K562 (cell line): ENCODE measurements around the gene KRTAP10-12. TPM values are rescaled to one million over a fixed set of nuclear protein-coding genes. Genes with fewer than 3 reads are reported as not detected.

Experiments used
- ATAC-seq: fragments of 200-7000 bp; cut with Tn5 transposase; 3 replicates; pipeline ENCODE4 v1.9.1; 2020; ENCODE audit warnings: moderate library complexity
- BruUV-seq: library from RNA; stranded (reverse); fragments of 400-500 nt; replicated peaks from 2 replicates; lab custom pipeline; 2021; lab: Mats Ljungman, UMichigan
- CTCF ChIA-PET: fragments of 300-600 bp; formaldehyde crosslinking; extraction: SDS; loops from one replicate; lab custom pipeline; 2021; ENCODE audit warnings: low intra/inter-chr PET ratio; lab: Yijun Ruan, JAX
- POLR2A ChIA-PET: fragments of 300-600, 350-650 bp; sonication (Branson Sonifier 250); formaldehyde crosslinking; extraction: SDS; loops from one replicate; lab custom pipeline; 2021; ENCODE audit warnings: antibody characterized with exemption, inconsistent platforms; lab: Yijun Ruan, JAX
- DNase-seq, 4 experiments: peaks; one replicate each; pipeline versions ENCODE4 v3.0.0 to v3.0.0-alpha.2; 2011 to 2018; ENCODE audit warnings: low spot score in 3 of 4, mixed read lengths in 3 of 4; ENCODE audit errors: extremely low read depth in 1 of 4
- FAIRE-seq: peaks from 2 replicates; lab custom pipeline; 2011; peaks lifted over from hg19 to GRCh38; lab: Jason Lieb, UNC
- H2AFZ ChIP-seq: 2 replicates; pipeline ENCODE4 v1.6.0; 2011; ENCODE audit warnings: low read depth, low read length, control low read depth, inconsistent platforms
- H3K27ac ChIP-seq: fragments of 200-600 bp; 3 replicates; pipeline ENCODE4 v1.8.0; 2011; ENCODE audit warnings: low read depth, mild to moderate bottlenecking, control low read depth, inconsistent platforms, low read length, moderate library complexity, mixed read lengths; ENCODE audit errors: extremely low read depth
- H3K27me3 ChIP-seq, 2 experiments: fragments of 300-600 bp in 1 of 2; 2 replicates in 1 of 2; 3 replicates in 1 of 2; pipeline versions ENCODE4 v1.6.0 to v1.8.0; 2011; ENCODE audit warnings: inconsistent platforms in 2 of 2, low read length in 2 of 2, mild to moderate bottlenecking in 1 of 2, mixed read lengths in 1 of 2, moderate library complexity in 1 of 2; ENCODE audit not compliant: control insufficient read depth in 2 of 2, insufficient read depth in 2 of 2
- H3K36me3 ChIP-seq: fragments of 300-600 bp; 3 replicates; pipeline ENCODE4 v1.8.0; 2011; ENCODE audit warnings: mild to moderate bottlenecking, low read length, inconsistent platforms; ENCODE audit not compliant: control insufficient read depth, insufficient read depth
- H3K4me1 ChIP-seq, 2 experiments: fragments of 200-600 bp in 1 of 2; replicated peaks in 1 of 2; 2 replicates in 1 of 2; 3 replicates in 1 of 2; pipeline versions ENCODE4 v1.5.1 to v1.8.0; 2011; ENCODE audit warnings: inconsistent platforms in 2 of 2, low read length in 2 of 2, mild to moderate bottlenecking in 1 of 2, mixed read lengths in 1 of 2, moderate library complexity in 1 of 2; ENCODE audit not compliant: control insufficient read depth in 2 of 2, insufficient read depth in 2 of 2
- H3K4me2 ChIP-seq: 2 replicates; pipeline ENCODE4 v1.6.1; 2011; ENCODE audit warnings: low read length, control low read depth, inconsistent platforms, mixed read lengths; ENCODE audit not compliant: insufficient read depth
- H3K4me3 ChIP-seq: fragments of 200-600 bp; sonication (generic), shearing (Covaris generic); 2 replicates; pipeline ENCODE4 v1.5.1; 2016; ENCODE audit warnings: control low read depth, inconsistent platforms
- H3K79me2 ChIP-seq: fragments of 200-600 bp; 3 replicates; pipeline ENCODE4 v1.8.0; 2011; ENCODE audit warnings: low read length, inconsistent platforms; ENCODE audit not compliant: control insufficient read depth, insufficient read depth
- H3K9ac ChIP-seq, 2 experiments: 2 replicates each; pipeline versions ENCODE4 v1.6.0 to v1.6.1; 2011; ENCODE audit warnings: low read depth in 2 of 2, low read length in 2 of 2, control low read depth in 1 of 2, inconsistent platforms in 1 of 2, mild to moderate bottlenecking in 1 of 2, mixed read lengths in 1 of 2; ENCODE audit not compliant: insufficient read depth in 1 of 2
- H3K9me1 ChIP-seq: one replicate; pipeline ENCODE4 v1.6.0; 2011; ENCODE audit warnings: inconsistent platforms, mild to moderate bottlenecking, low read length, moderate library complexity; ENCODE audit not compliant: control insufficient read depth, insufficient read depth
- H3K9me3 ChIP-seq: replicated peaks from 2 replicates; pipeline ENCODE4 v1.5.1; 2011; ENCODE audit warnings: low read depth, low read length, inconsistent platforms; ENCODE audit not compliant: control insufficient read depth, insufficient read depth
- H4K20me1 ChIP-seq: replicated peaks from 2 replicates; pipeline ENCODE4 v1.6.1; 2011; ENCODE audit warnings: low read length, inconsistent platforms, mixed read lengths; ENCODE audit not compliant: control insufficient read depth, insufficient read depth
- ATF2 ChIP-seq: sonication (generic); formaldehyde crosslinking; IDR thresholded peaks from 2 replicates; pipeline ENCODE4 v1.8.1; 2022; ENCODE audit warnings: missing genetic modification reagents
- EZH2 ChIP-seq: IDR thresholded peaks from 2 replicates; pipeline ENCODE4 v1.6.1; 2012; ENCODE audit warnings: low read depth, mild to moderate bottlenecking, inconsistent platforms, low read length, borderline replicate concordance
- HDGF ChIP-seq: fragments of 450-650 bp; IDR thresholded peaks from 2 replicates; pipeline ENCODE4 v1.6.1; 2016
- HEY1 ChIP-seq: fragments of 250-450 bp; sonication (Bioruptor Pico); IDR thresholded peaks from 2 replicates; pipeline ENCODE4 v1.5.0; 2020; ENCODE audit warnings: mild to moderate bottlenecking, moderate library complexity, borderline replicate concordance
- HNRNPUL1 ChIP-seq: fragments of 200-400 bp; formaldehyde crosslinking; IDR thresholded peaks from 2 replicates; pipeline ENCODE4 v1.6.1; 2017; ENCODE audit warnings: low read length
- KDM2B ChIP-seq: fragments of 250-450 bp; sonication (Bioruptor Pico); IDR thresholded peaks from 2 replicates; pipeline ENCODE4 v1.8.0; 2021; ENCODE audit warnings: mild to moderate bottlenecking, moderate library complexity
- TBP ChIP-seq: optimal IDR thresholded peaks from 2 replicates; pipeline ENCODE3; 2011; ENCODE audit warnings: low read depth, low read length, improper control_type of control experiment
- YBX1 ChIP-seq: fragments of 450-650 bp; IDR thresholded peaks from 2 replicates; pipeline ENCODE4 v1.7.1; 2016; ENCODE audit warnings: mild to moderate bottlenecking
- ZNF146 ChIP-seq: IDR thresholded peaks from one replicate; pipeline ENCODE4 v1.6.1; 2018; ENCODE audit warnings: missing compliant biosample characterization; ENCODE audit not compliant: unreplicated experiment
- ZNF584 ChIP-seq: fragments of 200-800 bp; sonication (Bioruptor generic); IDR thresholded peaks from 2 replicates; pipeline ENCODE4 v1.6.1; 2016; ENCODE audit warnings: low read depth, mild to moderate bottlenecking, missing genetic modification characterization, missing compliant biosample characterization
- WGBS: fragments of 100-300 bp; shearing (Covaris generic); methylation state at CpG from one replicate; pipeline ENCODE4 v1.1.6; 2016; ENCODE audit warnings: low coverage, mixed read lengths; ENCODE audit not compliant: insufficient coverage; ENCODE audit errors: missing lambda C conversion rate; 5-methylcytosine and 5-hydroxymethylcytosine counted together
- in situ Hi-C: fragments of 300-500 bp; cut with MboI; formaldehyde crosslinking; loops from 4 replicates; pipeline ENCODE4 v1.15.0; 2018; ENCODE audit warnings: inconsistent platforms, mixed read lengths
- intact Hi-C: fragments of 100-400 bp; cut with micrococcal nuclease; formaldehyde crosslinking; loops from 2 replicates; pipeline ENCODE4 v1.14.2; 2022
- polyA plus RNA-seq, 8 experiments: library from polyadenylated mRNA; depleted of rRNA in 4 of 8; stranded (reverse) in 5 of 8; unstranded in 3 of 8; fragments of >200 nt; fragmentation: Nextera tagmentation in 2 of 8; fragmentation: Illumina TruSeq in 1 of 8; extraction: Ambion mirVana in 2 of 8; extraction: Trizol in 1 of 8; gene quantifications; 2 replicates each; pipeline versions ENCODE4 v1.2.1 to v1.2.3, GENCODE V29; 2011 to 2014; ENCODE audit warnings: inconsistent platforms in 1 of 8, missing spikeins in 1 of 8
- total RNA-seq, 7 experiments: library from RNA; depleted of rRNA in 6 of 7; stranded (reverse); fragments of >200 nt in 6 of 7; fragmentation: Illumina TruSeq in 2 of 7; extraction: Trizol in 2 of 7; gene quantifications; 2 replicates each; pipeline versions ENCODE4 v1.2.1 to v1.2.3, GENCODE V29; 2011 to 2021; ENCODE audit warnings: low replicate concordance in 1 of 7
- TF ChIP-seq, protein P1 (sequence below): fragments of 450-650 bp; IDR thresholded peaks from 2 replicates; pipeline ENCODE4 v1.6.1; 2017; ENCODE audit warnings: antibody characterized with exemption, mild to moderate bottlenecking

Gene KRTAP10-12
- total and polyA plus RNA-seq, 9 of the 15 experiments (the other 6 are each of a cell fraction or from before 2014, with no cell fraction given), result not detected

- TF ChIP-seq ATF2 (no peak), TBP (no peak), EZH2 (no peak), ZNF584 (no peak)
Measured at GRCh38 chr21:44739316-44739715, 42.3 kb downstream of the KRTAP10-12 start (continued).

GRCh38 chr21:44740742-44741141 is 43.8 kb downstream of the KRTAP10-12 start:
- in situ Hi-C loops (loop anchor here (5.0 kb wide), 1 partner anchor 223 kb away; no protein-coding TSS in a partner anchor), intact Hi-C loops (no loop called here)
- Histone ChIP-seq H3K9me3 (no peaks in the 10 kb centered on the region), H3K79me2 (no peaks in the 10 kb centered on the region), H3K4me2 (no peak overlapping the region), H3K4me1 (no peaks in the 10 kb centered on the region), H3K9me1 (no peaks in the 10 kb centered on the region), H3K27ac (no peak overlapping the region), H3K4me3 (no peak overlapping the region), H2AFZ (no peak overlapping the region), H3K27me3 (peaks cover 24 to 30% of the 10 kb centered on the region in 2 experiments; a peak in 4 of 5 replicates), H3K9ac (no peak overlapping the region), H4K20me1 (0 out of 2 replicates have a peak, but pooled peaks cover 5% of the 10 kb centered on the region), H3K36me3 (no peaks in the 10 kb centered on the region)
- FAIRE-seq (no peak), ATAC-seq (no peak), DNase-seq (no peak)
- ChIA-PET CTCF (no interaction called here), POLR2A (interaction anchor here (2.1 kb wide), 1 partner anchor 10 kb away, joined by 10 read pairs; no protein-coding TSS in a partner anchor)
- no TSS peak for BruUV-seq
- WGBS, result 0% methylated on average over 7 of the region's 7 CpGs
- no peak for TF ChIP-seq YBX1
- no peak for TF ChIP-seq HNRNPUL1
- TF ChIP-seq, protein P1, sequence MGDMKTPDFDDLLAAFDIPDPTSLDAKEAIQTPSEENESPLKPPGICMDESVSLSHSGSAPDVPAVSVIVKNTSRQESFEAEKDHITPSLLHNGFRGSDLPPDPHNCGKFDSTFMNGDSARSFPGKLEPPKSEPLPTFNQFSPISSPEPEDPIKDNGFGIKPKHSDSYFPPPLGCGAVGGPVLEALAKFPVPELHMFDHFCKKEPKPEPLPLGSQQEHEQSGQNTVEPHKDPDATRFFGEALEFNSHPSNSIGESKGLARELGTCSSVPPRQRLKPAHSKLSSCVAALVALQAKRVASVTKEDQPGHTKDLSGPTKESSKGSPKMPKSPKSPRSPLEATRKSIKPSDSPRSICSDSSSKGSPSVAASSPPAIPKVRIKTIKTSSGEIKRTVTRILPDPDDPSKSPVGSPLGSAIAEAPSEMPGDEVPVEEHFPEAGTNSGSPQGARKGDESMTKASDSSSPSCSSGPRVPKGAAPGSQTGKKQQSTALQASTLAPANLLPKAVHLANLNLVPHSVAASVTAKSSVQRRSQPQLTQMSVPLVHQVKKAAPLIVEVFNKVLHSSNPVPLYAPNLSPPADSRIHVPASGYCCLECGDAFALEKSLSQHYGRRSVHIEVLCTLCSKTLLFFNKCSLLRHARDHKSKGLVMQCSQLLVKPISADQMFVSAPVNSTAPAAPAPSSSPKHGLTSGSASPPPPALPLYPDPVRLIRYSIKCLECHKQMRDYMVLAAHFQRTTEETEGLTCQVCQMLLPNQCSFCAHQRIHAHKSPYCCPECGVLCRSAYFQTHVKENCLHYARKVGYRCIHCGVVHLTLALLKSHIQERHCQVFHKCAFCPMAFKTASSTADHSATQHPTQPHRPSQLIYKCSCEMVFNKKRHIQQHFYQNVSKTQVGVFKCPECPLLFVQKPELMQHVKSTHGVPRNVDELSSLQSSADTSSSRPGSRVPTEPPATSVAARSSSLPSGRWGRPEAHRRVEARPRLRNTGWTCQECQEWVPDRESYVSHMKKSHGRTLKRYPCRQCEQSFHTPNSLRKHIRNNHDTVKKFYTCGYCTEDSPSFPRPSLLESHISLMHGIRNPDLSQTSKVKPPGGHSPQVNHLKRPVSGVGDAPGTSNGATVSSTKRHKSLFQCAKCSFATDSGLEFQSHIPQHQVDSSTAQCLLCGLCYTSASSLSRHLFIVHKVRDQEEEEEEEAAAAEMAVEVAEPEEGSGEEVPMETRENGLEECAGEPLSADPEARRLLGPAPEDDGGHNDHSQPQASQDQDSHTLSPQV, result no peak
- no peak for TF ChIP-seq ZNF146
- TF ChIP-seq HDGF, result no peak
- TF ChIP-seq HEY1 (CRISPR knock-in tag), result no peak
- no peak for TF ChIP-seq KDM2B (CRISPR knock-in tag)
